Type B pancreatic cell (in vitro differentiated cells): ENCODE data around the gene RIC1. TPM values are rescaled to one million over a fixed set of nuclear protein-coding genes. Genes with fewer than 3 reads are reported as not detected.
"Not testable (repeated sequence)": the region's sequence is repeated elsewhere in the genome, so short reads cannot be mapped to it uniquely, and the experiment has no call there.

ENCODE experiments used
- DNase-seq: peaks from one replicate; pipeline ENCODE4 v3.0.0; 2021; ENCODE audit warnings: mixed read lengths; ENCODE audit not compliant: unreplicated experiment; ENCODE audit errors: extremely low spot score
- H3K27ac Mint-ChIP-seq: 2 replicates; pipeline ENCODE4 v1.8.0; 2021; ENCODE audit warnings: mild to moderate bottlenecking, mixed read lengths
- H3K27me3 Mint-ChIP-seq: 2 replicates; pipeline ENCODE4 v1.8.0; 2021; ENCODE audit warnings: mixed read lengths
- H3K36me3 Mint-ChIP-seq: 2 replicates; pipeline ENCODE4 v1.8.0; 2021; ENCODE audit warnings: mixed read lengths
- H3K4me1 Mint-ChIP-seq: one replicate; pipeline ENCODE4 v1.8.0; 2021; ENCODE audit warnings: mixed read lengths; ENCODE audit not compliant: unreplicated experiment
- H3K4me3 Mint-ChIP-seq: 2 replicates; pipeline ENCODE4 v1.8.0; 2021; ENCODE audit warnings: mild to moderate bottlenecking, mixed read lengths
- H3K9me3 Mint-ChIP-seq: 2 replicates; pipeline ENCODE4 v1.8.0; 2021; ENCODE audit warnings: mixed read lengths
- total RNA-seq: library from RNA; stranded (reverse); gene quantifications from 2 replicates; pipeline ENCODE4 v1.2.1, GENCODE V29; 2021; ENCODE audit warnings: low replicate concordance
- TF ChIP-seq, protein P1 (sequence below): fragments of 200-600 bp; sonication (generic); conservative IDR thresholded peaks from 2 replicates; pipeline ENCODE4 v1.5.0; 2021; ENCODE audit warnings: antibody characterized with exemption, mild to moderate bottlenecking

RIC1 gene
- total RNA-seq, 1 donor from 2014 or later = 26.6 TPM

DNA sequence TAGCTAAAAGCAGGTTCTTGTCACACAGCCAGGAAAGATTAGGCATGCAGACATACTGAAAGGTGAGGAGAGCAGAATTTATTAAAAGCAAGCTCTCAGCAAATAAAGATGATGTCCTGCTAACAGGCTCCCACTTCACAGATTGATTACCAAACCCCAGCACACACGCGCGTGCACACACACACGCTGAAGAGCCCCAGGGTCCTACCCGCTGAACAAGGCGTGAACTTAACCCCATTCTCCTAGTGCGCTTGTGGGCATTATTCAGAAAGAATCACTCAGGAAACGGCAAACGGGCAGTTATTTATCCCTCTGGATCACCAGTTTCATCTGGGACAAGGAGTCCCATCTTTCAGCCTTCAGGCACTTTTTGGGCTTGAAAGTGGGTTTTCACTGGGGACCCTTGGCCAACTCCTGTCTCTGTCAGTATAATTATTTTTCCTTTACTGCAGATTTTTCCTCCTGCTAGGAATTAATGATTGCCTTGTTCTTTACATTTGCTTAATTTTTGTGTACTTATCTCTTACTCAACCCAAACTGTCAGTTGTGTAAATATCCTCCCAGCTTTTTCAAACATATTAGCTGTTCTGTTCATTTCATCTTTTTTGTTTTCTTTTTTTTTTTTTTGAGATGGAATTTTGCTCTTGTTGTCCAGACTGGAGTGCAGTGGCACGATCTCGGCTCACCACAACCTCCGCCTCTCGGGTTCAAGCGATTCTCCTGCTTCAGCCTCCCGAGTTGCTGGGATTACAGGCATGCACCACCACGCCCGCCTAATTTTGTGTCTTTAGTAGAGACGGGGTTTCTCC, 92.6 kb downstream of the RIC1 start:
- Mint-ChIP-seq H3K4me3 (no peak overlapping the region), H3K36me3 (peaks cover 64% of the 10 kb centered on the region), H3K4me1 (peaks cover 9% of the 10 kb centered on the region), H3K27me3 (no peaks in the 10 kb centered on the region), H3K27ac (no peak overlapping the region), H3K9me3 (peaks cover 5% of the 10 kb centered on the region)
- TF ChIP-seq, protein P1, sequence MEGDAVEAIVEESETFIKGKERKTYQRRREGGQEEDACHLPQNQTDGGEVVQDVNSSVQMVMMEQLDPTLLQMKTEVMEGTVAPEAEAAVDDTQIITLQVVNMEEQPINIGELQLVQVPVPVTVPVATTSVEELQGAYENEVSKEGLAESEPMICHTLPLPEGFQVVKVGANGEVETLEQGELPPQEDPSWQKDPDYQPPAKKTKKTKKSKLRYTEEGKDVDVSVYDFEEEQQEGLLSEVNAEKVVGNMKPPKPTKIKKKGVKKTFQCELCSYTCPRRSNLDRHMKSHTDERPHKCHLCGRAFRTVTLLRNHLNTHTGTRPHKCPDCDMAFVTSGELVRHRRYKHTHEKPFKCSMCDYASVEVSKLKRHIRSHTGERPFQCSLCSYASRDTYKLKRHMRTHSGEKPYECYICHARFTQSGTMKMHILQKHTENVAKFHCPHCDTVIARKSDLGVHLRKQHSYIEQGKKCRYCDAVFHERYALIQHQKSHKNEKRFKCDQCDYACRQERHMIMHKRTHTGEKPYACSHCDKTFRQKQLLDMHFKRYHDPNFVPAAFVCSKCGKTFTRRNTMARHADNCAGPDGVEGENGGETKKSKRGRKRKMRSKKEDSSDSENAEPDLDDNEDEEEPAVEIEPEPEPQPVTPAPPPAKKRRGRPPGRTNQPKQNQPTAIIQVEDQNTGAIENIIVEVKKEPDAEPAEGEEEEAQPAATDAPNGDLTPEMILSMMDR = no peak
- no peak for DNase-seq

DNA sequence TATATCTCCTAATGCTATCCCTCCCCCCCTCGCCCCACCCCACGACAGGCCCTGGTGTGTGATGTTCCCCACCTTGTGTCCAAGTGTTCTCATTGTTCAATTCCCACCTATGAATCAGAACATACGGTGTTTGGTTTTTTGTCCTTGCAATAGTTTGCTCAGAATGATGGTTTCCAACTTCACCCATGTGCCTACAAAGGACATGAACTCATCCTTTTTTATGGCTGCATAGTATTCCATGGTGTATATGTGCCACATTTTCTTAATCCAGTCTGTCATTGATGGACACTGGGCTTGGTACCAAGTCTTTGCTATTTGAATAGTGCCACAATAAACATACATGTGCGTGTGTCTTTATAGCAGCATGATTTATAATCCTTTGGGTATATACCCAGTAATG, 93.8 kb downstream of the RIC1 start:
- not testable (repeated sequence) for H3K4me3 Mint-ChIP-seq, H3K27ac Mint-ChIP-seq, H3K27me3 Mint-ChIP-seq, H3K9me3 Mint-ChIP-seq, DNase-seq, H3K4me1 Mint-ChIP-seq
- peaks cover 70% of the 10 kb centered on the region for H3K36me3 Mint-ChIP-seq

DNA sequence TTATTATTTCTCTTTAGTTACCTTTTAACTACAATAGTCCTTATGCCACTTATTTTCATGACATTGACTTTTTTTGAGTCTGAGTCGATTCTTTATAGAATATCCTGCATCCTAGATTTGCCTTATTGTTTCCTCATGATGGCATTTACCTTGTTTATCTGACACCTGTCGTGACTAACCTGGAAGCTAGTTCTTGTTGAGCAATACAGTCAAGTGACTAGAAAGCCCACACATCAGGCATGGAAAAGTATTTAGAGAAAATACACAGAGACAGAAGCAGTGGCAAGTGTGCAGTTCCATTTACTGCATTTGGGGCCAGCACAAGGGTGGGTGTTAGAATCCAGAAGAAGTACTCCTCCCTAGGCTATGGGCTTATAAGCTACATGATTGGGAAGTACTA, 106.2 kb downstream of the RIC1 start:
- Mint-ChIP-seq H3K36me3 (peaks cover 45% of the 10 kb centered on the region), H3K4me1 (no peaks in the 10 kb centered on the region), H3K27ac (no peak overlapping the region), H3K27me3 (no peaks in the 10 kb centered on the region), H3K9me3 (no peaks in the 10 kb centered on the region), H3K4me3 (no peak overlapping the region)
- TF ChIP-seq, protein P1 = no peak
- no peak for DNase-seq

DNA sequence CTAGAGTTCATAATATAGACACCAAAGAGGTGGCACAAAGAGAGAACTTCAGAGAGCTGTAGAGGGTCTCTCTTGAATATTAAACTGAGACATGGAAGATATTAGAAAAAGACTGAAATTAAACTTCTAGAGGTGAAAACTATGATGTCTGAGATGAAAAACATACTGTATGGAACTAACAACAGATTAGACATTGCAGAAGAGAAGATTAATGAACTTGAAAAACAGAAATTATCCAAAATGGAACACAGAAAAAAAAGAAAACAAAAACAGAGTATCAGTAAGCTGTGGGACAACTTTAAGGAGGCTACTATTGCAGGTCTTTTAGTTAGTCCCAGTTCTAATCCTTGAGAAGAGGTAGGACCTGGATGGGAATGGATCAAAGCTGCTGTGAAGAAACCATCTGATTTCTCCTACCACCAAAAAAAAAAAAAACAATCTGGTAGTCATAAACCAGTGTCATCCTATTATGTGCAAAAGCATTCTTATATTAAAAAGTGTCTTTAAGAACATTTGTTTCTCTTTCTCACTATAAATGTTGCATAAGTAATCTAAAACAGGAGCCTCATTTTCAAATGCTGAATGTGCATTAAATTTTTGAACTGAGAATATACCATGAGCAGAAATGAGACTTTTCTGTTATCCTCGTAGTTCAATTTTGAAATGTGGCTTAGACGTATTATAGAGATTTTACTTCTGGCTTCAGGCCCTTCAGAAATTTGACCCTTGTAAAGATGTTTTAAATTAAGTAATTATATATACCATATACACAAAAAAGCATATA, 107.8 kb downstream of the RIC1 start:
- TF ChIP-seq, protein P1 = no peak
- no peak overlapping the region for H3K27ac Mint-ChIP-seq
- no peaks in the 10 kb centered on the region for H3K27me3 Mint-ChIP-seq
- no peak overlapping the region for H3K4me3 Mint-ChIP-seq
- peaks cover 50% of the 10 kb centered on the region for H3K36me3 Mint-ChIP-seq
- H3K9me3 Mint-ChIP-seq = no peaks in the 10 kb centered on the region
- DNase-seq = no peak
- H3K4me1 Mint-ChIP-seq = no peaks in the 10 kb centered on the region

DNA sequence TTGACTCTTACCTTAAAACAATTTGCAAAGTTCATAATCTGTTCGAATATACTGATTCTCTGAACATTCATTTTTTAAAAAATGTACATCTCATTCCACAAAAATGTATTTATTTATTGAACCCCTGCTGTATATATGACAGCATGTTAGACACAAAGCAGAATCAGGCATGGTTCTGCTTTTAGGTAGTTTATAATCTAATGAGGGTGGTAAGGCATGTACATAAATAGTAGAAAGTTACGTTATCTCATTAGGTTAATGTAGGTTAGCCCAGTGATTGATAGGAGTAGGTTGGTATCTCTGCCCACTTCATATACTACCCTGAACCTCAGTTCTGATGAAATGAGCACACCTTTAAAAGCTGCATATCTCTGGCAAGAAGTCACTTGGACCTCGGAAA, 114.2 kb downstream of the RIC1 start:
- Mint-ChIP-seq H3K4me1 (no peaks in the 10 kb centered on the region), H3K4me3 (no peak overlapping the region), H3K27me3 (no peaks in the 10 kb centered on the region), H3K9me3 (no peaks in the 10 kb centered on the region), H3K36me3 (peaks cover 41% of the 10 kb centered on the region), H3K27ac (no peak overlapping the region)
- no peak for DNase-seq
- TF ChIP-seq, protein P1 = no peak

DNA sequence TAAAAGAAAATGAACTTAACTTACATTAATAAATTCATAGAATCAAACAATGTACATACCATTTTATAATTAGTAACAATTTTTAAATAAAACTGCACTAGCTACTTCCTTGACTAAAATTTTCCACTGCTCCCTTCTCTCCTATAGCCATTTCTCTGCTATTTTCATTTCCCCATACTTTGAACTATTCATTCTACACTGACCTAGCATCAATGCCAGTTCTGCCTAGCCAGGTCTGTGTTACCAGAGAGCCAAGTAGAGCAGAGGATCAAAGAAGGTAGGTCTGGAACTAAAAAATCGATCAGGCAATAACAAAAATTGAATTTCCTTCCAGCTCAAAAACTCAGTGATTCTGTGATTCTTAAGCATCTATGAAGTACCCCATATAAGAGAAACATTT, 119.5 kb downstream of the RIC1 start:
- Mint-ChIP-seq H3K36me3 (peaks cover 38% of the 10 kb centered on the region), H3K4me3 (no peak overlapping the region), H3K27ac (no peak overlapping the region), H3K27me3 (no peaks in the 10 kb centered on the region), H3K4me1 (no peaks in the 10 kb centered on the region), H3K9me3 (no peaks in the 10 kb centered on the region)
- DNase-seq = no peak
- TF ChIP-seq, protein P1 = no peak
